ENCODE measurements around the gene DGCR2. TPM values are rescaled to one million over a fixed set of nuclear protein-coding genes. Genes with fewer than 3 reads are reported as not detected.

DGCR2 gene
- total RNA-seq, 1 donor from 2014 or later: 20.6 TPM

- peaks cover 22% of the 10 kb centered on the region for H4K20me1 ChIP-seq (ENCODE audit: low read depth)
- Mint-ChIP-seq H3K4me1 (no peaks in the 10 kb centered on the region), H3K36me3 (peaks cover 27% of the 10 kb centered on the region), H3K9me3 (no peaks in the 10 kb centered on the region), H3K27ac (no peak overlapping the region), H3K4me3 (no peak overlapping the region), H3K27me3 (ENCODE audit: insufficient read depth, low read depth) (peaks cover 2% of the 10 kb centered on the region)
- no peaks in the 10 kb centered on the region for H3K36me3 ChIP-seq
- no peak overlapping the region for H3K27ac ChIP-seq
- TF ChIP-seq, protein P1, sequence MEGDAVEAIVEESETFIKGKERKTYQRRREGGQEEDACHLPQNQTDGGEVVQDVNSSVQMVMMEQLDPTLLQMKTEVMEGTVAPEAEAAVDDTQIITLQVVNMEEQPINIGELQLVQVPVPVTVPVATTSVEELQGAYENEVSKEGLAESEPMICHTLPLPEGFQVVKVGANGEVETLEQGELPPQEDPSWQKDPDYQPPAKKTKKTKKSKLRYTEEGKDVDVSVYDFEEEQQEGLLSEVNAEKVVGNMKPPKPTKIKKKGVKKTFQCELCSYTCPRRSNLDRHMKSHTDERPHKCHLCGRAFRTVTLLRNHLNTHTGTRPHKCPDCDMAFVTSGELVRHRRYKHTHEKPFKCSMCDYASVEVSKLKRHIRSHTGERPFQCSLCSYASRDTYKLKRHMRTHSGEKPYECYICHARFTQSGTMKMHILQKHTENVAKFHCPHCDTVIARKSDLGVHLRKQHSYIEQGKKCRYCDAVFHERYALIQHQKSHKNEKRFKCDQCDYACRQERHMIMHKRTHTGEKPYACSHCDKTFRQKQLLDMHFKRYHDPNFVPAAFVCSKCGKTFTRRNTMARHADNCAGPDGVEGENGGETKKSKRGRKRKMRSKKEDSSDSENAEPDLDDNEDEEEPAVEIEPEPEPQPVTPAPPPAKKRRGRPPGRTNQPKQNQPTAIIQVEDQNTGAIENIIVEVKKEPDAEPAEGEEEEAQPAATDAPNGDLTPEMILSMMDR (IDR thresholded peaks at IDR 0.05): no peak
- TF ChIP-seq EZH2phosphoT487 (IDR thresholded peaks at IDR 0.05) (no peak), EZH2 (IDR thresholded peaks at IDR 0.05) (no peak)
- no peaks in the 10 kb centered on the region for H3F3A ChIP-seq (ENCODE audit: low read depth)
- DNase-seq (ENCODE audit: low spot score): no peak
- no peaks in the 10 kb centered on the region for H3K4me1 ChIP-seq
- H3K4me3 ChIP-seq: no peak overlapping the region
- H2AFZ ChIP-seq (replicated peaks): no peak overlapping the region
- H3K79me2 ChIP-seq (ENCODE audit: low read depth): no peaks in the 10 kb centered on the region
- no peak overlapping the region for H3K9ac ChIP-seq
- H3K4me2 ChIP-seq: no peak overlapping the region
- H3K9me3 ChIP-seq (ENCODE audit: low read depth): no peaks in the 10 kb centered on the region
- H3K27me3 ChIP-seq: no peaks in the 10 kb centered on the region
These were observed 75.2 kb downstream of the DGCR2 start for GRCh38 chr22:19046719-19047609.

DNA sequence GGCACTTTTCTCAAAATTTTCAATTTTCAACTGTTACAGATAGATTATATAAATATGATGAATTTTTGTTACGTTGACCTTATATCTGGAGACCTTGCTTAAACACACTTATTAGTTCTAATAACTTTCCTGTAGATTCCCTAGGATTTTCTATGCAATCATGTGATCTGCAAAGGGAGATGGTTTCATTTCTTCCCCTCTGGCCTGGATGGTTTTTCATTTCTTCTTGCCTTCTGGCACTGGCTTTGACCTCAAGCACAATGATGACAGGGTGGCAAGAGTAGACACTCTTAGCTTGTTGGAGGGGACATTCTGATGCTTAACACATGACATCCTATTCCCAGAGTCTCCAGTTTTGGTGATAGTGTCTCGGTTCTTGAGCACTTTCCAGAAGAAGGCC, 75.9 kb downstream of the DGCR2 start:
- no peak overlapping the region for H3K4me2 ChIP-seq
- H3K27me3 ChIP-seq: no peaks in the 10 kb centered on the region
- H3K9ac ChIP-seq: no peak overlapping the region
- H3K9me3 Mint-ChIP-seq: no peaks in the 10 kb centered on the region
- no peak for TF ChIP-seq EZH2phosphoT487 (IDR thresholded peaks at IDR 0.05)
- no peak for TF ChIP-seq EZH2 (IDR thresholded peaks at IDR 0.05)
- TF ChIP-seq, protein P1 (IDR thresholded peaks at IDR 0.05): no peak
- H4K20me1 ChIP-seq (ENCODE audit: low read depth): peaks cover 18% of the 10 kb centered on the region
- no peak overlapping the region for H3K4me3 Mint-ChIP-seq
- no peaks in the 10 kb centered on the region for H3K79me2 ChIP-seq (ENCODE audit: low read depth)
- H3K36me3 Mint-ChIP-seq: peaks cover 31% of the 10 kb centered on the region
- no peaks in the 10 kb centered on the region for H3K4me1 Mint-ChIP-seq
- DNase-seq (ENCODE audit: low spot score): no peak
- no peaks in the 10 kb centered on the region for H3F3A ChIP-seq (ENCODE audit: low read depth)
- H3K4me3 ChIP-seq: no peak overlapping the region
- no peak overlapping the region for H2AFZ ChIP-seq (replicated peaks)
- H3K36me3 ChIP-seq: no peaks in the 10 kb centered on the region
- H3K27me3 Mint-ChIP-seq (ENCODE audit: insufficient read depth, low read depth): peaks cover 2% of the 10 kb centered on the region
- H3K4me1 ChIP-seq: no peaks in the 10 kb centered on the region
- no peak overlapping the region for H3K27ac Mint-ChIP-seq
- H3K27ac ChIP-seq: no peak overlapping the region
- H3K9me3 ChIP-seq (ENCODE audit: low read depth): no peaks in the 10 kb centered on the region

DNA sequence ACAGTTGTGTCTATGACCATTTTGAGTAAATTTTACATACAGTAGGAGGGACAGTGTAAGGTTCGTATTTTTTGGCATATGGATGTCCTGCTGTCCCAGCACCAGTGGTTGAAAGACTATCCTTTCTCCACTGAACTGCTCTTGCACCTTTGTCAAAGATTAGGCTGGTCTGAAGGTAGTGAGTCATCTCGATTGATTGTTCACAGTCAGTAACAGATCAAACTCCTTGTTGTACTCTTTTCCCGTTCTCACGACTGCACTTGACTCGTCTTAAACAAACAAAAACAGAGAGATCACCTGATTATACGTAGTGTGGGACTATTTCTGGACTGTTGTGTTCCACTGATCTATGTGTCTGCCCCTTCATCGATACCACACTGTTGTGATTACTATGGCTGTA, 77.1 kb downstream of the DGCR2 start:
- H3K4me1 Mint-ChIP-seq: no peaks in the 10 kb centered on the region
- no peaks in the 10 kb centered on the region for H3K9me3 Mint-ChIP-seq
- Histone ChIP-seq H2AFZ (replicated peaks) (no peak overlapping the region), H3K27me3 (no peaks in the 10 kb centered on the region), H3K9me3 (ENCODE audit: low read depth) (no peaks in the 10 kb centered on the region), H3K4me3 (no peak overlapping the region), H3K4me1 (no peaks in the 10 kb centered on the region), H3K79me2 (ENCODE audit: low read depth) (no peaks in the 10 kb centered on the region), H3K9ac (no peak overlapping the region), H3K27ac (no peak overlapping the region), H3F3A (ENCODE audit: low read depth) (no peaks in the 10 kb centered on the region), H3K36me3 (no peaks in the 10 kb centered on the region), H3K4me2 (no peak overlapping the region), H4K20me1 (ENCODE audit: low read depth) (peaks cover 17% of the 10 kb centered on the region)
- H3K4me3 Mint-ChIP-seq: no peak overlapping the region
- DNase-seq (ENCODE audit: low spot score): no peak
- H3K27me3 Mint-ChIP-seq (ENCODE audit: insufficient read depth, low read depth): peaks cover 2% of the 10 kb centered on the region
- no peak overlapping the region for H3K27ac Mint-ChIP-seq
- H3K36me3 Mint-ChIP-seq: peaks cover 31% of the 10 kb centered on the region
- TF ChIP-seq EZH2phosphoT487 (IDR thresholded peaks at IDR 0.05) (no peak), EZH2 (IDR thresholded peaks at IDR 0.05) (no peak)
- TF ChIP-seq, protein P1 (IDR thresholded peaks at IDR 0.05): no peak
